ENCODE data around the gene LDB2. TPM values are rescaled to one million over a fixed set of nuclear protein-coding genes. Genes with fewer than 3 reads are reported as not detected.
"Not testable (repeated sequence)": the region's sequence is repeated elsewhere in the genome, so short reads cannot be mapped to it uniquely, and the experiment has no call there.

LDB2 gene
- total RNA-seq, 1 donor from 2014 or later, result 55.8 TPM

GRCh38 chr4:16636912-16637630 is 261.4 kb downstream of the LDB2 start:
- H3K36me3 ChIP-seq (ENCODE audit: control insufficient read depth in 3 of 3, insufficient read depth in 3 of 3, low read length in 3 of 3), result no peaks in the 10 kb centered on the region
- H3K9me3 ChIP-seq (ENCODE audit: control insufficient read depth in 3 of 3, low read length in 3 of 3), result no peaks in the 10 kb centered on the region
- no peak overlapping the region for H3K9ac ChIP-seq (ENCODE audit: low read depth in 1 of 3, low read length in 3 of 3)
- H3K27me3 ChIP-seq (ENCODE audit: control insufficient read depth in 3 of 3, insufficient read depth in 3 of 3, low read length in 3 of 3), result no peaks in the 10 kb centered on the region
- H3K27ac ChIP-seq (ENCODE audit: low read depth, low read length), result no peak overlapping the region
- H3K4me1 ChIP-seq (ENCODE audit: control insufficient read depth in 3 of 3, insufficient read depth in 3 of 3, low read length in 3 of 3), result peaks cover 0 to 6% (median 0%) of the 10 kb centered on the region in 3 donors
- H3K4me3 ChIP-seq (ENCODE audit: low read length in 3 of 3), result no peak overlapping the region

- no peaks in the 10 kb centered on the region for H3K9me3 ChIP-seq (ENCODE audit: control insufficient read depth in 3 of 3, low read length in 3 of 3)
- H3K36me3 ChIP-seq (ENCODE audit: control insufficient read depth in 3 of 3, insufficient read depth in 3 of 3, low read length in 3 of 3), result no peaks in the 10 kb centered on the region
- no peaks in the 10 kb centered on the region for H3K4me1 ChIP-seq (ENCODE audit: control insufficient read depth in 3 of 3, insufficient read depth in 3 of 3, low read length in 3 of 3)
- no peak overlapping the region for H3K27ac ChIP-seq (ENCODE audit: low read depth, low read length)
- H3K27me3 ChIP-seq (ENCODE audit: control insufficient read depth in 3 of 3, insufficient read depth in 3 of 3, low read length in 3 of 3), result no peaks in the 10 kb centered on the region
- no peak overlapping the region for H3K4me3 ChIP-seq (ENCODE audit: low read length in 3 of 3)
- H3K9ac ChIP-seq (ENCODE audit: low read depth in 1 of 3, low read length in 3 of 3), result no peak overlapping the region
Measured at GRCh38 chr4:16636304-16636703, 262.1 kb downstream of the LDB2 start.

GRCh38 chr4:16629274-16629673 is 269.2 kb downstream of the LDB2 start:
- H3K27me3 ChIP-seq (ENCODE audit: control insufficient read depth in 3 of 3, insufficient read depth in 3 of 3, low read length in 3 of 3); H3K9me3 ChIP-seq (ENCODE audit: control insufficient read depth in 3 of 3, low read length in 3 of 3); H3K27ac ChIP-seq (ENCODE audit: low read depth, low read length); H3K9ac ChIP-seq (ENCODE audit: low read depth in 1 of 3, low read length in 3 of 3); H3K4me1 ChIP-seq (ENCODE audit: control insufficient read depth in 3 of 3, insufficient read depth in 3 of 3, low read length in 3 of 3); H3K36me3 ChIP-seq (ENCODE audit: control insufficient read depth in 3 of 3, insufficient read depth in 3 of 3, low read length in 3 of 3); H3K4me3 ChIP-seq (ENCODE audit: low read length in 3 of 3): not testable (repeated sequence)

- H3K27me3 ChIP-seq (ENCODE audit: control insufficient read depth in 3 of 3, insufficient read depth in 3 of 3, low read length in 3 of 3); H3K27ac ChIP-seq (ENCODE audit: low read depth, low read length); H3K9me3 ChIP-seq (ENCODE audit: control insufficient read depth in 3 of 3, low read length in 3 of 3); H3K4me3 ChIP-seq (ENCODE audit: low read length in 3 of 3); H3K36me3 ChIP-seq (ENCODE audit: control insufficient read depth in 3 of 3, insufficient read depth in 3 of 3, low read length in 3 of 3); H3K4me1 ChIP-seq (ENCODE audit: control insufficient read depth in 3 of 3, insufficient read depth in 3 of 3, low read length in 3 of 3); H3K9ac ChIP-seq (ENCODE audit: low read depth in 1 of 3, low read length in 3 of 3): not testable (repeated sequence)
Measured at GRCh38 chr4:16628835-16629234, 269.6 kb downstream of the LDB2 start.

GRCh38 chr4:16627999-16628398 is 270.4 kb downstream of the LDB2 start:
- Histone ChIP-seq H3K4me3 (ENCODE audit: low read length in 3 of 3) (no peak overlapping the region), H3K27ac (ENCODE audit: low read depth, low read length) (no peak overlapping the region), H3K9me3 (ENCODE audit: control insufficient read depth in 3 of 3, low read length in 3 of 3) (no peaks in the 10 kb centered on the region), H3K27me3 (ENCODE audit: control insufficient read depth in 3 of 3, insufficient read depth in 3 of 3, low read length in 3 of 3) (no peaks in the 10 kb centered on the region), H3K36me3 (ENCODE audit: control insufficient read depth in 3 of 3, insufficient read depth in 3 of 3, low read length in 3 of 3) (no peaks in the 10 kb centered on the region), H3K9ac (ENCODE audit: low read depth in 1 of 3, low read length in 3 of 3) (no peak overlapping the region), H3K4me1 (ENCODE audit: control insufficient read depth in 3 of 3, insufficient read depth in 3 of 3, low read length in 3 of 3) (peaks cover 0 to 5% (median 0%) of the 10 kb centered on the region in 3 donors)

GRCh38 chr4:16626945-16627344 is 271.5 kb downstream of the LDB2 start:
- H3K9ac ChIP-seq (ENCODE audit: low read depth in 1 of 3, low read length in 3 of 3), result no peak overlapping the region
- H3K36me3 ChIP-seq (ENCODE audit: control insufficient read depth in 3 of 3, insufficient read depth in 3 of 3, low read length in 3 of 3), result no peaks in the 10 kb centered on the region
- H3K4me3 ChIP-seq (ENCODE audit: low read length in 3 of 3), result no peak overlapping the region
- peak overlapping the region; percentile 22 for H3K27ac ChIP-seq (ENCODE audit: low read depth, low read length)
- peaks cover 0 to 5% (median 0%) of the 10 kb centered on the region in 3 donors for H3K4me1 ChIP-seq (ENCODE audit: control insufficient read depth in 3 of 3, insufficient read depth in 3 of 3, low read length in 3 of 3)
- no peaks in the 10 kb centered on the region for H3K9me3 ChIP-seq (ENCODE audit: control insufficient read depth in 3 of 3, low read length in 3 of 3)
- no peaks in the 10 kb centered on the region for H3K27me3 ChIP-seq (ENCODE audit: control insufficient read depth in 3 of 3, insufficient read depth in 3 of 3, low read length in 3 of 3)

GRCh38 chr4:16622826-16623225 is 275.6 kb downstream of the LDB2 start:
- H3K4me1 ChIP-seq (ENCODE audit: control insufficient read depth in 3 of 3, insufficient read depth in 3 of 3, low read length in 3 of 3), result peaks cover 0 to 5% (median 0%) of the 10 kb centered on the region in 3 donors
- H3K9ac ChIP-seq (ENCODE audit: low read depth in 1 of 3, low read length in 3 of 3), result no peak overlapping the region
- H3K4me3 ChIP-seq (ENCODE audit: low read length in 3 of 3), result no peak overlapping the region
- H3K36me3 ChIP-seq (ENCODE audit: control insufficient read depth in 3 of 3, insufficient read depth in 3 of 3, low read length in 3 of 3), result no peaks in the 10 kb centered on the region
- no peaks in the 10 kb centered on the region for H3K27me3 ChIP-seq (ENCODE audit: control insufficient read depth in 3 of 3, insufficient read depth in 3 of 3, low read length in 3 of 3)
- no peak overlapping the region for H3K27ac ChIP-seq (ENCODE audit: low read depth, low read length)
- H3K9me3 ChIP-seq (ENCODE audit: control insufficient read depth in 3 of 3, low read length in 3 of 3), result no peaks in the 10 kb centered on the region

GRCh38 chr4:16617435-16617834 is 281.0 kb downstream of the LDB2 start:
- Histone ChIP-seq H3K27ac (ENCODE audit: low read depth, low read length) (no peak overlapping the region), H3K27me3 (ENCODE audit: control insufficient read depth in 3 of 3, insufficient read depth in 3 of 3, low read length in 3 of 3) (no peaks in the 10 kb centered on the region), H3K4me1 (ENCODE audit: control insufficient read depth in 3 of 3, insufficient read depth in 3 of 3, low read length in 3 of 3) (no peaks in the 10 kb centered on the region), H3K4me3 (ENCODE audit: low read length in 3 of 3) (no peak overlapping the region), H3K9me3 (ENCODE audit: control insufficient read depth in 3 of 3, low read length in 3 of 3) (no peaks in the 10 kb centered on the region), H3K36me3 (ENCODE audit: control insufficient read depth in 3 of 3, insufficient read depth in 3 of 3, low read length in 3 of 3) (no peaks in the 10 kb centered on the region), H3K9ac (ENCODE audit: low read depth in 1 of 3, low read length in 3 of 3) (no peak overlapping the region)

- H3K27me3 ChIP-seq (ENCODE audit: control insufficient read depth in 3 of 3, insufficient read depth in 3 of 3, low read length in 3 of 3), result no peaks in the 10 kb centered on the region
- no peak overlapping the region for H3K27ac ChIP-seq (ENCODE audit: low read depth, low read length)
- H3K36me3 ChIP-seq (ENCODE audit: control insufficient read depth in 3 of 3, insufficient read depth in 3 of 3, low read length in 3 of 3), result no peaks in the 10 kb centered on the region
- H3K4me1 ChIP-seq (ENCODE audit: control insufficient read depth in 3 of 3, insufficient read depth in 3 of 3, low read length in 3 of 3), result no peaks in the 10 kb centered on the region
- no peak overlapping the region for H3K9ac ChIP-seq (ENCODE audit: low read depth in 1 of 3, low read length in 3 of 3)
- H3K4me3 ChIP-seq (ENCODE audit: low read length in 3 of 3), result no peak overlapping the region
- no peaks in the 10 kb centered on the region for H3K9me3 ChIP-seq (ENCODE audit: control insufficient read depth in 3 of 3, low read length in 3 of 3)
Measured at GRCh38 chr4:16617011-16617410, 281.4 kb downstream of the LDB2 start.

GRCh38 chr4:16609170-16609758 is 289.2 kb downstream of the LDB2 start:
- Histone ChIP-seq H3K9ac (ENCODE audit: low read depth in 1 of 3, low read length in 3 of 3) (no peak overlapping the region), H3K9me3 (ENCODE audit: control insufficient read depth in 3 of 3, low read length in 3 of 3) (peaks cover 0 to 2% (median 0%) of the 10 kb centered on the region in 3 donors), H3K27me3 (ENCODE audit: control insufficient read depth in 3 of 3, insufficient read depth in 3 of 3, low read length in 3 of 3) (no peaks in the 10 kb centered on the region), H3K27ac (ENCODE audit: low read depth, low read length) (no peak overlapping the region), H3K4me1 (ENCODE audit: control insufficient read depth in 3 of 3, insufficient read depth in 3 of 3, low read length in 3 of 3) (peaks cover 0 to 8% (median 0%) of the 10 kb centered on the region in 3 donors), H3K36me3 (ENCODE audit: control insufficient read depth in 3 of 3, insufficient read depth in 3 of 3, low read length in 3 of 3) (no peaks in the 10 kb centered on the region), H3K4me3 (ENCODE audit: low read length in 3 of 3) (no peak overlapping the region)

All from skeletal muscle tissue (tissue), 4 donors.